CD4-positive, alpha-beta T cell treated with Interleukin-6 at 100 ng/mL for 8 hours (primary cell): Measurements from ENCODE around the gene PIM2.
"Not testable (repeated sequence)": the region's sequence is repeated elsewhere in the genome, so short reads cannot be mapped to it uniquely, and the experiment has no call there.

Experiments used
- DNase-seq: peaks from one replicate; pipeline ENCODE4 v3.0.0-alpha.2; 2020; ENCODE audit warnings: mixed read lengths, low spot score

PIM2 gene

DNA sequence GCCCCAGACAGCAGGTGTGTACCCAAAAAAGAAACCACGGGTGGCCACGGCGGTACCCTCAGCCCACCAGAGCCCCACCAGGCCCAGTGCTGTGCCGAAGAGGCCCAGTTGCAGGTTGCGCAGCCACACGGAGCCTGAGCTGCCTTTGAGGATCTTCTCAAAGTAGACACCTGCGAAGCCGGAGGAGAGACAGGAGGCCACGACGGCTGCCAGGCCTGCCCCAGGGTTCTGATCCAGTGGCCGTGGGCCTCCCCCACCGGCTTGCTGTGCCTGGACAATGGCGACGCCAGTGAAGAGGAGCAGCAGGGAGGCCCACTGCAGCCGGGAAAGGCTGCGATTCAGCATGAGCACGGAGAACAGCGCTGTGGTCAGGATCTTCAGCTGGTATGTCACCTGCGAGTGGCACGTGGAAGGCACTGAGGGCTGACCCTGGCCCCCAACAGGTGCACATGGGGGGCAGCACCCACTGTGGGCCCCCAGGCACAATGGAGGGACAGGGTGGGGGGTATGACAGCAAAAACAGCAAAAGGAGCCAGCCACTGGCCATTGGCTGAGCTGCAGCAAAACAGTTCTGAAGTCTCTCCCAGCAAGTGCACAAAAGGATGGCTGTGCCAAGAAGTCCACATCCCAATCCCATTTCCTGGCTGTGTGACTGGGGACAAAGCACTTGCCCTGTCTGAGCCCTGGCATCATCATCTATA is 13.6 kb downstream of the PIM2 start:
- DNase-seq, result no peak

DNA sequence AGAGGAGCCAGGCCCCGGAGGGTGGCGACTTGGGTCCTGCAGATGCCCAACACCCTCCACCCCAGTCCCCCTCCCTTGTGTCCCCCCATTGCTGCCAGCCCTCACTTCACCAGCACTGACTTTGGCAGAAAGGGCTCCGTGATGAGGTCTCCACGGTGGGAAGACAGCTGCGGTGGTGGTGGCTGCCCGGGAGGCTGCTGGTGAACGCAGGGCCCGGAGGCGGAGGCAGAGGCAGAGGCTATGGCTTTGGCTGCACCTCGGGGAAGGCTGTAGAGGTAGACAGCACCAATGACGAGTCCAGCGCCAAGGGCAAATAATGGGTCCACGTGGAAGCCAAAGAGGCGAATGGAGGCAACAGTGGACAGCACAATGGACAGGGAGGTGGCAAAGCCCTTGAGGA is 14.2 kb downstream of the PIM2 start:
- no peak for DNase-seq

GRCh38 chrX:48904180-48904579 is 14.6 kb downstream of the PIM2 start:
- no peak for DNase-seq

DNA sequence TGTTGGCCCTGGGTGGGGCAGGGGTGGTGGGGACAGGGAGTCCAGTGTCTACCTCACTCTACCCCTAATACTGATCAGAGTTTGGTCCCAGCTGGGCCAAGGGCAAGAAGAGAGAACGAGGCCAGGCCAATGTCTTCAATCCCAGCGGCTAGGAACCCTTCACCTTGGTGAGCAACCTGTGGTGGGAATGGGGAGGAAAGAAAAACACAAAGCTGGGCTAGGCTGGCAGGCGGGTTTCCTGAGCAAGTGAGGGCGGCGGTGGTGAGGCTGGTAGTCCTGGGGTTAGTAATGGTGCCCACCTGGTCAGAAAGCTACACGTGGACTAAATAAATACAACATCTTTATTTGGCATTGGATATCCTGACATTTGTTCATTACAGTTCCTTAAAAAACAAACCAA is 15.5 kb downstream of the PIM2 start:
- DNase-seq, result no peak

DNA sequence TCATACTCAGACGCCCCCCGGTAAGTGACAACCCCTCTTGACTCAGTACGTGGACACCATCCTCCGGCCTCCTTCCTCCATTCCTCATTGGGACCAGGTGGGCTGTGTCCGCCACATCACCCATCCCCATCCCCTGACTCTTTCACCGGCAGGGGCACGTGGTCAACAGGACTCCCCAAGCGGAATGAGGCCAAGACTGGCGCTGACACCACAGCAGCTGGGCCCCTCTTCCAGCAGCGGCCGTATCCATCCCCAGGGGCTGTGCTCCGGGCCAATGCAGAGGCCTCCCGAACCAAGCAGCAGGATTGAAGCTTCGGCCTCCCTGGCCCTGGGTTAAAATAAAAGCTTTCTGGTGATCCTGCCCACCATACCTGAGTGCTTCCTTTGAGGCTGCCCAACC is 16.0 kb downstream of the PIM2 start:
- DNase-seq, result no peak

DNA sequence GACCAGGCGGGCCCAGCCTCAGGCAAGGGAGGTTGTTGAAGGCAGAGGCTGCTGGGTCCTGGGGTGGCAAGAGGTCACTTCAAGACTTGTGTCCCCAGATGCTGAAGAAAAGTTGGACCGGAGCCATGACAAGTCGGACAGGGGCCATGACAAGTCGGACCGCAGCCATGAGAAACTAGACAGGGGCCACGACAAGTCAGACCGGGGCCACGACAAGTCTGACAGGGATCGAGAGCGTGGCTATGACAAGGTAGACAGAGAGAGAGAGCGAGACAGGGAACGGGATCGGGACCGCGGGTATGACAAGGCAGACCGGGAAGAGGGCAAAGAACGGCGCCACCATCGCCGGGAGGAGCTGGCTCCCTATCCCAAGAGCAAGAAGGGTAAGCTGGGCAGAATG is 16.7 kb downstream of the PIM2 start:
- DNase-seq, result no peak

GRCh38 chrX:48901069-48901468 is 17.8 kb downstream of the PIM2 start:
- DNase-seq, result no peak

GRCh38 chrX:48899078-48899410 is 19.8 kb downstream of the PIM2 start:
- no peak for DNase-seq

DNA sequence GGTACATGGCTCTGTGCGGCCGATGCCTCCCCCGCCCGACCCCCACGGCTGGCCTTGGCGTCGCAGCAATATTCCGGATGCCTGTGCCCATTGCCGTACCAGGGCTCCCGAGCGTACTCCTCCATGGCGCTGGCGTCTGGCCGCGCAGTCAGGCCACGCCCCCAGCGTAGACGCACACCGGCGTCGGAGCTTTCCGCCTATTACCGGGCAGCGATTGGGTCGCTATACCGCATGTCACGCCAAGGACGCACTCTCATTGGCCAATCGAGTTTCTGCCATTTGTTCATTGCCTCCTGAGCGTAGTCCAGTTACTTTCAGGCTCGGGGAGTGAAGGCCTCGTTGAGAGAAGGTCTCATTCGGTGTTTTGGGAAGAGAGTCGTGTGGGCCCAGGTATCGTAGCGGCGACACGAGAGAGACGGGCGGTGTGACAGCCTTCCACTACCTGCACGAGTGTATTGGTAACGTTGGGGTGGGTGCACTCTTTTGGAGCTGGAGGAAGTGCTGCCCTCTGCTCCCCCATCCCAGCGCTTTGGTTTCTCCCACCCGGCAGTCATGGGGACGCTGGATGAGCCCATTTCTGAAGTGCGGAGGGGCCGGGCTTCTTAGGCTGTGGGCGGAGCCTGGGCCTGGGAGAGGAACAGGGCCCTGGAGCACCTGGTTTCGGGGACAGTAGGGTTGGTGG is 21.1 kb downstream of the PIM2 start, which contains the start of the genes PQBP1 and TIMM17B:
PQBP1 (plus strand) TSS at position 306 of the 682 bp plus-strand sequence. CDS start 580 bp downstream, outside the sequence.
TIMM17B (minus strand) TSS at position 144 of the 682 bp plus-strand sequence; CDS start at position 125, 19 bp downstream.
- peak; percentile 89 for DNase-seq

GRCh38 chrX:48897157-48897624 is 21.6 kb downstream of the PIM2 start:
- DNase-seq, result peak; percentile 43

DNA sequence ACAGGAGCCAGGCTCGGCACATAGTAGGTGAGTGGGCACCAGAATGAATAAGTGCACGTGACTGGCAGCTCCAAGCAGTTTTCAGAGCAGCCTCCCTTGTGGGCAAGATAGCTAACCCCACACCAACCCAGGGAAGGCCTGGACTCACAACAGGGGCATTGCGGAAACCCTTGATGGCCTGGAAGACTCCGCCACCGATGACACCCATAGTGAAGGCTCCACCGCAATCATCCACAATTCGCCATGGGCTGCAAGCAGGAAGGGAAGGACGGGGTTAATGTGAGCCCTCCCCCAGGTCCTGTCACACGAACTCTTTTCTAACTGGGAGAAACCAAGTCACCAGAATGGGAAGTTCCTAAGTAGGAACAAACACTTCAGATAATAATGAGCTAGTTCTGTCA is 22.2 kb downstream of the PIM2 start:
- DNase-seq, result no peak

- DNase-seq, result no peak
These were observed 23.9 kb downstream of the PIM2 start for GRCh38 chrX:48894891-48895290.

DNA sequence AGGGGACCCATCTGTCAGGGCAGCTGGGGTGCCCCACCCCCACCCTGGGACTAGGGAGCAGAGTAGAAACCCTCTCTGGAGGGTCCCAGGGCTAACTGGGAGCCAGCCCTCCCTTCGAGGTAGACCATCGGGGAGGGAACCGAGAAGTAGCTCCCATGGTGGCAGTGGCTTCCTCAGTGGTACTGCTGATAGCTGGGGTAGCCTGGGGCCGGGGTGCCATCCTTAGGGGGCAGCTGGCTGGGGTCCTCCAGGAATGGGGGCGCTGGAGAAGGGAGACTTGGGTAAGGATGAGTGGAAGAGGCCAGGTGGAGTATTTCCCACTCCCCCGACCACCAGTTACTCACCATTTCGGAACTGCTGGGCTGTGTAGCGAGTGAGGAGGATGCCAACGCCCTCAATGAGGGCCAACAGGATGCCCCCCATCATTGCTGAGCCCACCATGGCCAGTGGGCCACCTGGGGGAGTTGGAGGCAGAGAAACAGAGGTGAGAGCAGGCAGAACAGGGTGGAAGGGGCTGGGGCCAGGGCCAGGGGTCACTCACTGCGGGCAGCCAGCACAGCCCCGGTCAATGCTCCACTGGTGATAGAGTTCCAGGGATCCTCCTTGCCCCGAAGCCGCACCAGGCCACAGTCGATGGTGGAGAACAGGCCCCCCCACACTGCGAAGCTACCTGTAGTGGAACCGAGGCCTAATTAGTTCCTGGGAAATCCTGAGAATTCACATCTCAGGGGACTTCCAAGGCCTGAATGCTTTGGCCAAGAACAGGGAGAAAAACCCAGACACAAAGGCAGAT is 25.1 kb downstream of the PIM2 start:
- no peak for DNase-seq

- no peak for DNase-seq
These were observed 25.9 kb downstream of the PIM2 start for GRCh38 chrX:48892896-48893295.

GRCh38 chrX:48891402-48892288 is 27.2 kb downstream of the PIM2 start:
- DNase-seq, result peak; percentile 75

DNA sequence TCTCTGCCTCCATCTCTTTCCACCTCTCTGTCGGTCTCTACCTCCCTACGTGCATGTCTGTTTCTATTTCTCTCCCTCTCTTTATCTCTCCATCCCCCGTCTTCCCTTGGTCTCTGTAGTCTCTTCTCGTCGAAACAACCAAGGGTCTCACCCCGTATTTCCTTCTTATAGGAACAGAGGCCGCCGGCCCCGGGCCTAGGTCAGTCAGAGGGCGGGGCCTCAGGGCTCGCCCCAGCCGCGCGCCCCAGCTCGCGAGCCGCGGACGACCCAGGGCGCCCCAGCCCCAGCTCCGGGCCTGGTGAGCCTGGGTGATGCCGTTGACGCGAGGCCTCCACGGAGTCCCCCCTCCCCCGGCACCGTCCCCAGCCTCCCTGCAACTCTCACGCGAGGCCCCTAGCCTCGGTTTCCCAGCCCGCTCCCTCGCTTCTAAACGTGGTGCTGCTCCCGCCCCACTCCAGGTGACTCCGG is 27.9 kb downstream of the PIM2 start:
- DNase-seq, result no peak

DNA sequence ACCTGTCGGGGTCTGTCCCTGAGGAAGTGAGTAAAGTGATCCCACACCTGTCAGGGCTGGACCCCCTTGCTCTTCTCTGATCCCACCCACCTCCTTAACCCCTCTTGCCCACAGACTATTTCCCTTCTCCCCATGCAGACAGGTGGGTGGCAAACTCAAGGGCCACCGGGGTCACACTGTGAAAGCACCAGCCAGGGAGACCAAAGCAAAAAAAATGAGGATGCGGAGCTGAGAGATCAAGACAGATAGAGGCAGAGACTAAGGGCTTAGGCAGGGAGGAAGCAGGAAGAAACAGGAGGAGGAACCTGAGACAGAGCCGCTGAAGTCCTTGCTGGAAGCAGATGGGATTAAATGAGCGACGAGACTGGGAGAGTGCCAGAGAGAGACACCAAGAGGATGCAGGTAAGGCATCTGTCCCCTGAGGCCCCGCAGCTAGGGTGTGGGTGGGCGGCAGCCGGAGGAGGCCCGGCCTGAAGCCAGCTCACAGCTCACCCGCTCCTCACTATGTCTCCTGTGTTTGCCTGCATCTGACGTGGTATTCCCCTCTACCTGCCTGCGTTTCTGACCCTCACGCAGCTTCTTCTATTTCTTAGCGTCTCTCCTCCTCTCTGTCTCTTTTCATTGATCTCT is 28.4 kb downstream of the PIM2 start:
- no peak for DNase-seq

DNA sequence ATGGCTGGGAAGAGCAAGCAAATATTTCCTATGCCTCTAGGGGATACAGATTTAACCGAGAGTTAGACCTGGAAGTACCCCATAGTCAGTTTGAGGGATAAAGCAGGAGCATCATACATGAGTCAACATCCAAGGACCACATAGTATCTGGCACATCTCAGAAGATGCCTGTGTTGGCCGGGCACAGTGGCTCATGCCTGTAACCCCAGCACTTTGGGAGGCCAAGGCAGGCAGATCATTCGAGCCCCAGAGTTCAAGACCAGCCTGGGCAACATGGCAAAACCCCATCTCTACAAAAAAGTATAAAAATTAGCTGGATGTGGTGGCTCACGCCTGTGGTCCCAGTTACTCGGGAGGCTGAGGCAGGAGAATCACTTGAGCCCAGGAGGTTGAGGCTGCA is 32.2 kb downstream of the PIM2 start:
- DNase-seq, result not testable (repeated sequence)

DNA sequence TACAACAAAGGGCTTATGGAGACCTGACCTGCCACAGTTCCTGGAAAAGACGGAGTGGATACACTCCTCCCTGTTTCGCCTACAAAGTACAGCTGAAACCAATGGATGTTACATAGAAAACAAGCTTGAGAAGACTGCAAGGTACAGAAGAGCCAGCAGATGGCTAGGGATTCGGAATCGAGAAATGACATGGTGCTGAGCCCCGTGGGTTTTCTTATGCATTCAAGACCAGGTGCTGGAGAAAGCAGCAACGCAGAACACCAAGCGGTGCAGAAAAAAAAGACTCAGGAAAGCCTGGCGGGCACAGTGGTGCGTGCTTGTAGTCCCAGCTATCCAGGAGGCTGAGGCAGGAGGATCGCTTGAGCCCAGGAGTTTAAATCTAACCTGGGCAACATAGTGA is 35.1 kb downstream of the PIM2 start:
- no peak for DNase-seq

DNA sequence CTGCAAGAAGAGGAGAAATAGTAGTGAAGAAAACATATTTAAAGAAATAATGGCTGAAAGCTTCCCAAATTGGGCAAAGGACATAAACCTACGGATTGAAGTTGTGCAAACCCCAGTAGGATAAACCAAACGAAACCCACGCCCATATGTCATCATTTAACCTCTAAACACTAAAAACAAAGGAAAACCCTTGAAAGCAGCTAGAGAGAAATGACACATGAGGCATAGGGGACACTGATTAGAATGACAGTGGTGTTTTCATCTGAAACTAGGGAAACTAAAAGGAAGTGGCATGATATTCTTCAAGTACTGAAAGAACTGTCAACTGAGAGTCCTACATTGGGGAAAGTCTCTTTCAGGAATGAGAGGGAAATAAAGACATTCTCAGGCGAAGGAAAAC is 41.9 kb downstream of the PIM2 start:
- DNase-seq, result not testable (repeated sequence)

DNA sequence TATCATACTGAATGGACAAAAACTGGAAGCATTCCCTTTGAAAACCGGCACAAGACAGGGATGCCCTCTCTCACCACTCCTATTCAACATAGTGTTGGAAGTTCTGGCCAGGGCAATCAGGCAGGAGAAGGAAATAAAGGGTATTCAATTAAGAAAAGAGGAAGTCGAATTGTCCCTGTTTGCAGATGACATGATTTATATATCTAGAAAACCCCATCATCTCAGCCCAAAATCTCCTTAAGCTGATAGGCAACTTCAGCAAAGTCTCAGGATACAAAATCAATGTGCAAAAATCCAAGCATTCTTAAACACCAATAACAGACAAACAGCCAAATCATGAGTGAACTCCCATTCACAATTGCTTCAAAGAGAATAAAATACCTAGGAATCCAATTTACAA is 46.8 kb downstream of the PIM2 start:
- DNase-seq, result not testable (repeated sequence)
